ENCODE data around the gene SUPT20HL1.
"Not testable (repeated sequence)": the region's sequence is repeated elsewhere in the genome, so short reads cannot be mapped to it uniquely, and the experiment has no call there.

SUPT20HL1 gene

DNA sequence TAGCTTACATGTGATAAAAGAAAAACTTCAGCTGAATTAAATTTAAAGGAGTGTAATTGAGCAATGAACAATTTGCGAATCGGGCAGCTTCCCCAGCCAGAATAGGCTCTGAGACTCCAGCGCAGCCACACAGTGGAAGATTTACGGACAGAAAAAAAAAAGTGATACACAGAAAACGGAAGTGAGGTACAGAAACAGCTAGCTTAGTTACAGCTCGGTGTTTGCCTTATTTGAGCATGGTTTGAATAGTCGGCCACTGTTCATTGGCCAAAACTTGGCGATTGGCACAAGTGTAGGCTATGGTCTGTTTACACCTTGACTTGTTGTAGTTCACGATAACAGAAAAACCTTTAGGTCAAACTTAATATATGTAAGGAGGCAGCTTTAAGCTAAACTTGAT, 16.7 kb upstream of the SUPT20HL1 start:
- H3K27ac ChIP-seq: no peak overlapping the region
- TF ChIP-seq CTCF (conservative IDR thresholded peaks at IDR 0.05) (no peak), ZFX (IDR thresholded peaks at IDR 0.05) (no peak)

DNA sequence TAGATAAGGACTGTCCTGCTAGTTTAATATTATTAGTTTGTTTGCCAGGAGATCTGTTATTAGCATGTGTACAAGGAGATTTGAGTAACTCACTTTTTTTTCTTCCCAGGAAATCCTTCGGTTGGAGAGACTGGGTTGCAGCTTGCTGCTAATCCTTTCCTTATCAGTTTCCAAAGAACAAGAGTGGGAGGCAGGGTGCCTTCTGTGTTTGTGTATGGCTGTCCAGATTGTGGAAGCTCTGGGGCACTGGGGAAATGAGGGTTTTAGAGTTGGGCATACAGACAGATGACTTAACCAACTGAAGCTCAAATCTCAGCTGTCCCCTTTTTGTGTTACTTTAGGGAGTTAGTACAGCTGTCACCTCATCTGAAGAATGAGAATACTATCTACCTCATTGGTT, 12.6 kb upstream of the SUPT20HL1 start:
- TF ChIP-seq ZFX (IDR thresholded peaks at IDR 0.05): no peak
- TF ChIP-seq CTCF (conservative IDR thresholded peaks at IDR 0.05): no peak
- no peak overlapping the region for H3K27ac ChIP-seq

- no peak overlapping the region for H3K27ac ChIP-seq
- TF ChIP-seq CTCF (conservative IDR thresholded peaks at IDR 0.05) (no peak), ZFX (IDR thresholded peaks at IDR 0.05) (no peak)
Measured at GRCh38 chrX:24350217-24350616, 10.2 kb upstream of the SUPT20HL1 start.

DNA sequence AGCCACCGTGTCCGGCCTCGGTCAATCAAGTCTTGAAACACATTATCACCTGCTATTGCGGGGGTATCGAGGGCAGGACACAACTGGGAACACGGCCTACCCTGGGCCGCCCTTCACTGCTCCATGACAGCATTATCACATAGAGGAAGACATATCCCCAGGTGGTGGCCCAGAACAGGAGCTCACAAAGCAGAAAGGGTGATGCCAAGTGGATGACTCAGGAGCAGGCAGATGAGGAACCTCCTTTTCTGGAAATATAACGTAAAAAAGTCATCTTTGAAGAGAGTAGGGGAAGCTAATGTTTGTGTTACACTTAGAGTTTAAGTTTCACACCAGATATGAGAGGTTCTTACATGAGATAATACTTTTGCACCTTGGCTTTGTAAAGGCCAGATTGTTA, 5.3 kb upstream of the SUPT20HL1 start:
- TF ChIP-seq CTCF (conservative IDR thresholded peaks at IDR 0.05) (no peak), ZFX (IDR thresholded peaks at IDR 0.05) (no peak)
- H3K27ac ChIP-seq: no peak overlapping the region

DNA sequence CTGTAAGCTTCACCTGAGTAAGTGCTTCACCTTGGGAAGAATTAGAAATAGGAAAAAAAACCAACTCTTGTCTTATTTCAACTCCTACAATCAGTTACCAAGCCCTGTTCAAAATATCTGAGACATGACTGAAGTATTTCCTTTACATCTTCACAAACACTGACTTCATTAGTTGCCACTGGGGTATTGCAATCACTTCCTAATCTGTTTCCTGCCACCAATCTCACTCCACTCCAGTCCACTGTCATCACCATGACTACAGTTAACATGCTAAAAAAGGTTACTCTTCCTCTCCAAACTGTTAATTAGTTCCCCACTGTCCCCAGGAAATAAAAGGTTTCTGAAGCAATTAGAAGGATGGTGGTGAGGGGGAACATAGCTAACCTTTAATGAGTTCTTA, 3.3 kb upstream of the SUPT20HL1 start:
- H3K27ac ChIP-seq: no peak overlapping the region
- no peak for TF ChIP-seq ZFX (IDR thresholded peaks at IDR 0.05)

- not testable (repeated sequence) for H3K27ac ChIP-seq
Measured at GRCh38 chrX:24362089-24362745, 1.8 kb downstream of the SUPT20HL1 start.

- H3K27ac ChIP-seq: not testable (repeated sequence)
Measured at GRCh38 chrX:24363432-24364181, 3.2 kb downstream of the SUPT20HL1 start.

DNA sequence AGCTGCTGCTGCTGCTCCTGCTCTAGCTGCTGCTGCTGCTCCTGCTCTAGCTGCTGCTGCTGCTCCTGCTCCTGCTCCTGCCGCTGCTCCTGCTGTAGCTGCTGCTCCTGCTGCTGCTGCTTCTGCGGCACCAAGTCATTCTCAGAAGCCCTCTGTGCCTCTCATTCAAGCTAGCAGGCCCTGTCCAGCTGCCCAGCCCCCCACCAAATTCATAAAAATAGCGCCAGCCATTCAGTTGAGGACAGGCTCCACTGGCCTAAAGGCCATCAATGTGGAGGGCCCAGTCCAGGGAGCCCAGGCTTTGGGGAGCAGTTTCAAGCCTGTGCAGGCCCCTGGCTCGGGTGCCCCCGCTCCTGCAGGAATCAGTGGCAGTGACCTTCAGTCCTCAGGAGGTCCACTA, 3.9 kb downstream of the SUPT20HL1 start:
- H3K27ac ChIP-seq: no peak overlapping the region
- TF ChIP-seq ZFX (IDR thresholded peaks at IDR 0.05) (no peak), CTCF (conservative IDR thresholded peaks at IDR 0.05) (no peak)

GRCh38 chrX:24364851-24365538, 4.6 kb downstream of the SUPT20HL1 start:
- TF ChIP-seq CTCF (conservative IDR thresholded peaks at IDR 0.05) (no peak), ZFX (IDR thresholded peaks at IDR 0.05) (no peak)
- no peak overlapping the region for H3K27ac ChIP-seq

GRCh38 chrX:24366762-24367400, 6.4 kb downstream of the SUPT20HL1 start:
- not testable (repeated sequence) for H3K27ac ChIP-seq

All from C4-2B (cell line).